GM21723 (cell line): ENCODE measurements around the gene AKT1S1.
"Not testable (repeated sequence)": the region's sequence is repeated elsewhere in the genome, so short reads cannot be mapped to it uniquely, and the experiment has no call there.

ENCODE experiments used
- ATAC-seq: cut with Tn5 transposase; IDR thresholded peaks from one replicate; pipeline ENCODE4 v1.9.1; 2021; ENCODE audit warnings: mild to moderate bottlenecking, moderate library complexity; ENCODE audit not compliant: unreplicated experiment

AKT1S1 gene

DNA sequence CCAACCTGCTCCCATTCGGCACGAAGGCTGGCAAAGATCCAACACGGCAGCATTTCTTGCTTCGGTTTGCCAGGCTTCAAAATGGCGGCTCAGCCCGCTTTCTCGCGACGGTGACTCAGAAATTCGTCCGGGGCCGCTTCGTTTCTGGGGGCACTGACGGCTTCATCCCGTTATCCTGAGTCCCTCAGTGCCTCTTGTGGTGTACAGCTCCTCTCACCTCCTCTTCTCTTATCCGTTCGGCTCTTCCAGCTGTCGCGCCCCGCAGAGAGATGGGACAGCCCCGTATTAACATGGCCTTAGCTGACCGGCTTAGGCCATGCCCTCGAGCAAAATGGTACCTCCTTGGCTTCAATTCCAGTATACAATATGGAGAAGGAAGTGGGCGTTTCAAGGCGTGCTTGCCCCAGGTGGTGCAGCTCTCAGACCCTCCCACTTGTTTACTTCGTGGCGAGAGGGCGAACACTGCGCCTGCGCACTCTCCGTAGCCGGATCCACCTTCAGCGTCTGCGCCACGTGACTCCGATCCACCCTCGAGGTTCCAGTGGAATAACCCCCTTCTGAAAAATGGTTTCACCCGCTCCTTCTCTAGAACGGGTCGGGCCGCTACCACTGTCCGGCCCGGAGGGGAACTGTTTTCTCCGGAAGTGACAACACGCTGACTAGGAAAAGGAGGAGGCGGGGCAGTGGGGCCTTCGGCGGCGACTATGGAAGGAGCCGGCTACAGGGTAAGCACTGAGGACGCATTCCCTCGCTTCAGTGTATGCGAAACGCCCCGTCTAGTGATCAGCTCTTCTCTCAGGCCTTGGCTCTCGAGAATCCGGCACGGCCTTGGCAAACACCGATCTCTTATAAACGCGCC, at the start of gene AKT1S1, which contains the start of gene TBC1D17:
TSS of gene AKT1S1 (minus strand) at position 336 of the 859 bp plus-strand sequence. CDS start 4,060 bp downstream, outside the sequence.
TSS of gene TBC1D17 (plus strand) at position 683 of the 859 bp plus-strand sequence. CDS start at position 705, 22 bp downstream.
- peak; percentile 63 for ATAC-seq

DNA sequence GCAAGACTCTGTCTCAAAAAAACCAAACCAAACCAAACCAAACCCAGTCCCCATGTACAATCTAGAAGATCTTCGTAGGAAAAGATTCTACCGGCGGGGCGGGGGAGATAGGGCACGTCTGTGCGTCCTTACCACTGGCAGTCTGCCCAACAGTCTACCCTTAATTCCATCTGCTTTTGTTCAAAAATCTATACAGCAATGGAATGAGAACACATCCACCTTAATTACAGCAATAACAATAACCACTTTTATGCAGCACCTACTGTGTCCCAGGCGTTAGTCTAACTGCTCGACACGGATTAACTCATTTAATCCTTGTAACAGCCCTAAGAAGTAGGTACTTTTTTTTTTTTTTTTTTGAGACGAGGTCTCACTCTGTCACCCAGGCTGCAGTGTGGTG, 49.4 kb upstream of the AKT1S1 start:
- ATAC-seq, result no peak

DNA sequence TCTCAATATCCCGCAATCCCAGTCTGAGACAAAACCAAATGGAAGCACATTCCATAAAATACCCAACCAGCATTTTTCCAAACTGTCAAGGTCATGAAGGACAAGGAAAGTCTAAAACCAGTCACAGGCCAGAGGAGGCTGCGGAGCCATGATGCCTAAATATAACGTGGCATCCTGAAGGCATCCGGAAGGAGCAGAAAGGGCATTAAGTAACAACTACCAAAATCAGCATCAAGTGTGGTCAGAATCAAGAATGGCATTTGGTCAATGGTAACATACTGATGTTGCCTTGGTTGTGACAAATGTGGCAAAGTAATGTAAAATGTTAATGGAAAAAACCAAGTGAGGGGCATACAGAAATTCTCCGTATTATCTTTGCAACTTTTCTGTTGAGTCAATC, 48.3 kb upstream of the AKT1S1 start:
- no peak for ATAC-seq

DNA sequence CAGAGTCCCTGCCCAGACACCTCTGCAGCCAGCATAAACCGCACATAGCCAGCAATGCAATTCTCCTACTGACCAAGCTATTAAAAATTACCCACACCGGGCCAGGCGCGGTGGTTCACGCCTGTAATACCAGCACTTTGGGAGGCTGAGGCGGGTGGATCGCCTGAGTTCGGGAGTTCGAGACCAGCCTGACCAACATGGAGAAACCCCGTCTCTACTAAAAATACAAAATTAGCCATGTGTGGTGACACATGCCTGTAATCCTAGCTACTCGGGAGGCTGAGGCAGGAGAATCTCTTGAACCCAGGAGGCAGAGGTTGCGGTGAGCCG, 47.7 kb upstream of the AKT1S1 start:
- not testable (repeated sequence) for ATAC-seq

DNA sequence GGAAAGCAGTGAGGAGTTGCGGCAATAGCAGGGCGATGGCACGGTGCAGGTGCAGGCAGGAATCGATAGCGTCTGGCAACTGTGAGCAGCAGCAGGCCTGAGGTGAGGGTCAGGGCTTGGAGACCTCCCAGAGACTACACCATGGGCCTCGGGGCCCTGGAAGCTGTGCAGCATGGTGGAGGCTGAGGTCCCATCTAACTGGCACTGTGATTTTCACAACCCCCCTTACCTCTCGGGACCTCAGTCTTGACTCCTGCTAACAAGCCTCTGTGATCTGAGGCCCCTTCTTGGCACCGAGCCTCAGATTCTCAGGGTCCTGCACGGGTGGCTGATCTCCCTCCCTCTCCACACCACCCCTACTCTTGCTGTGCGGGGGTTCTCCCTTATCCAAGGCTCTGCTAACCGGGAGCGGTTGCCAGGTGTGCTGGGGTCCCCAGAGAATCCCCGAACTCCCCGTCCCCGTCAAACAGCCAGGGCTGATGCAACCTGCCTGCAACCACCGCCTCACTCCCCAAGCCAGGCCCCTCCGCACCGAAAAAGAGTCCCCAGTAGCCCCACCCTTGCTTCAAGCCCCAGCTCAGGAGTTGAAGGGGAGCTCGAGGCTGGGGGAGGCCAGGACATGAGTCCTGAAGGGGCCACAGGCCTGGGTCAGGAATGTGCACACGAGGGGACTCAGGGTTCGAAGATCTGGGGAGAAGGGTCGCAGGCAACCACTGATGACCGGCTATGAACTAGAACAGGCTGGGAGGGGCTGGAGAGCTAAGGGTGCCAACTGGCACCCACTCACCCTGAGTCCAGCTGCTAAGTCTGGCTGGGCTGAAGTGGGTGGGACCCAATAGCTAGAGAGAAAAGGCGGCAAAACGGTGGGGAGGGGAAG, 47.1 kb upstream of the AKT1S1 start:
- ATAC-seq, result no peak

DNA sequence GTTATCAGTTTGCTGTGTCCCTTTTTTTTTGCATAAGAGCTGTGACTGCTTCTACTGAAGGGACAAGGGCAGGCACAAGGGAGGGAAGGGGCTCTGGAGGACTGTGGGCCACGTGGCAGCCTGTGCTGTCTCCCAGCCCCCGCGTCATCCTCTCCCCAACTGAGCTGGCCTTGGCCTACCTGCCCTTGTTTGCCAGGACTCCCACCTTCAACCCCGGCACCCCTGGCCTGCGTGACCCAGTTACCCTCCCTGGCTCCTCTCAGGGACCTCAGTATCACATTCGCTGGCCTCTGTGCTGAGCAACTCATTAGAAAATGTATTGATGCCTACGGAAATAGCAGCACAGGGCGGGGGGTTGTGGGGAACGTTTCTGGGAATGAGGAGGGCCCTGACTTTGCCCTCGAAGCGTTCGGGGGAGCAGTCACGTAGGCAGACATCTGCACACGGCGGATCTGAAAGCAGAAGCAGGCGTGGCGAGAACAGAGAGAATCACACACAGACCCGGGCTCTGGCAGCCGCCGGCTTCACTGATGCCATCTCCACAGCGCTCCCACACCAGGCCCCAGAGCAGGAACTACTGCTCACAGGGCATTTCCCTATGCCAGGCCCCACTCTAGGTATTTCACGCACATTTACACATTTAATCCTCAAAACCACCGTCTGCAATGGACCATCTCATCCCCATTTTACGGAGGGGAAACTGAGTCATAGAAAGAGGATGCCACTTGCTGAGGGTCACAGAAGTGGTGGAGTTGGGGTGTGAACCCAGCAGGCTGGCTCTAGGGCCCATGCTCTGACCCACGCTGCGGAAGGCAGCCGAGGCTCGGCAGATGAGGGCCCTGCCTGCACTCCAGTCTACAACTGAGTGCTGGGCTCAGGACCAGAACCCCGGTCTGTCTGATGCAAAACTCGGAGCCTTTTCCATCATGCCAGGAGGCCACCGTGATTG, 46.2 kb upstream of the AKT1S1 start:
- no peak for ATAC-seq

DNA sequence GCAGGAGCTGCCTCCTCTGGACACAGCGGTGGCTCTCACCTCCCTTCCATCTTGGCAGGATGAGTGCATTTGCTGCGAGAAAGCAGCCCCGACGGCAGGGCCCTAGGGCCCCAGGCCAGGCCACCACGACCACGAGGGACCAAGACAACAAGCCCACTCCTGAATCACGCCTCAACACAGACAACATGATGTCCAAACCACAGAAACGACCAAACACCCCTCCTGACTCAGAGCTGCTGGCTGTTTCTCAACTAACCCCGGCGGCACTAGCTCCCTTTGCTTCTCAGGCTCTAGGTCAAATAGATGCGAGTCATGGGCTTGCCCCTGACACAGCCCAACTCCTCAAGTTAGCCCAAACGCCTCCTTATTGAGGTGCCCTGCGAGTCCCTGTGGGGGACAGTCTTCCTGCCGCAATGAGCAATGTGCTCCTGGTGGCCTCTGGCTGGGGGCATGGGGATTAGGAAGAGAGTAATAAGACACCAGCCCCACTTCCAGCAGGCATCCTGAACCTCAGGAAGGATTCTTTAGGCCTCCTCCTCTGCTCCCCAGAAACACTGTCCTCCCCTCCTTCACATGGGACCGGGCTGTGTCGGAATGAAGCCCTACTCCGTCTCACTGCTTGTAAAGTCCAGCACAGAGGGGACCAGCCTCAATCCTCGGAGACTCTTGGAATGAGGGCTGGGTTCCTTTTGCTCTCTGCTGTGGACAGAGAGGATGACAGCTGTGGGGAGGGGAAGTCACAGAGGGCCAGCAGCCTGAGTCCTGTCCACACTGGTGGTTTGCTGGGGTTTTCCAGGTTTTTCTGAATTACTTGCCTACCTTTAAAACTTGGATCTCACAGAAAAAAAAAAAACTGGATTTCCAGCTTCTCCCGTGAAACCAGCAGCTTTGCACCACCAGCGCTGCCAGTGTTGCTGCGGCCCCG, 45.0 kb upstream of the AKT1S1 start:
- no peak for ATAC-seq

DNA sequence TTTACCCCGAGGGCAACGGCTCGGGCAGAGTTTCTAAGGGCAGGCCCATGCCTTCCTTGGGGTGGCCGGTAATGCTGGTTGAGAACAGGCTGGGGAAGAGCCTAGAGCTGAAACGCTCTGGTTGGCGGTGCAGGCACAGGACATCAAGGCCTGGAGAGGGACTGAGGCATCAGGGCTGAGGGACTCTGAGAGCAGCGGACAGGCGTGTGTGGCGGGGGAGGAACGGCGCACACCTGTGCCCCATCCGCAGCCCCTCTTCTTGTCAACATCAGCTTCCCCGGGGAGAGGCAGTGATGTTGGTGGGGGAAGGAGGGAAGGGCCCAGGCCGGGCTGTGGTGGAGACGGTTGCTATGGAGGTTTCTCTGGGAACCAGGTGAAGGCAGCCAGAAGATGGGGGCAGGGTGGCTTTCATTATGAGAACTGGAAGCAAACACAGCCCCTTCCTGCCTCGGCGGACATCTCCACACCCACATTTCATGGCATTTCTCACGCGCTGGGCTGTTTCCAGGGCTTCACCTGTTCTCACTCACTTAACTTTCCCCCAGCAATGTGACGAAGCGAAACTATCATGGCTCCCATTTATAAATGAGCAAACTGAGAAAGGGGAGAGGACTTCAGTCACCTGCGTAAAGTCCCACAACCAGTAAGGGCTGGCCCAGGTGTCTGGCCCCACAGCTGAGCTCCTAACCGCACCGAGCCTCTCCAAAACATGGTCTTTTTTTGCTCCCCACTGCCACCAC, 43.6 kb upstream of the AKT1S1 start:
- no peak for ATAC-seq

DNA sequence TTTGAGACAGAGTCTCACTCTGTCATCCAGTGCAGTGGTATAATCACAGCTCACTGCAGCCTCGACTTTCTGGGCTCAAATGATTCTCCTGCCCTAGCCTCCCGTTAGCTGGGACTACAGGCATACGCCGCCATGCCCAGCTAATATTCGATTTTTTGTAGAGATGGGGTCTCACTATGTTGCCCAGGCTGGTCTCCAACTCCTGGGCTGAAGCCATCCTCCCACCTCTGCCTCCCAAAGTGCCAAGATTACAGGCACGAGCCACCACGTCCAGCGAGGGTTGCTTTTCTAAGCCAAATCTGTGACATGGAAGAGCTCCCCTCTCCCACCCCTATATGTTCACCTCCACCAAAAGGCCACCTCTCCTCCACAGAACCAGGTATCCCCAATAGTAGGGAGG, 40.9 kb upstream of the AKT1S1 start:
- no peak for ATAC-seq

DNA sequence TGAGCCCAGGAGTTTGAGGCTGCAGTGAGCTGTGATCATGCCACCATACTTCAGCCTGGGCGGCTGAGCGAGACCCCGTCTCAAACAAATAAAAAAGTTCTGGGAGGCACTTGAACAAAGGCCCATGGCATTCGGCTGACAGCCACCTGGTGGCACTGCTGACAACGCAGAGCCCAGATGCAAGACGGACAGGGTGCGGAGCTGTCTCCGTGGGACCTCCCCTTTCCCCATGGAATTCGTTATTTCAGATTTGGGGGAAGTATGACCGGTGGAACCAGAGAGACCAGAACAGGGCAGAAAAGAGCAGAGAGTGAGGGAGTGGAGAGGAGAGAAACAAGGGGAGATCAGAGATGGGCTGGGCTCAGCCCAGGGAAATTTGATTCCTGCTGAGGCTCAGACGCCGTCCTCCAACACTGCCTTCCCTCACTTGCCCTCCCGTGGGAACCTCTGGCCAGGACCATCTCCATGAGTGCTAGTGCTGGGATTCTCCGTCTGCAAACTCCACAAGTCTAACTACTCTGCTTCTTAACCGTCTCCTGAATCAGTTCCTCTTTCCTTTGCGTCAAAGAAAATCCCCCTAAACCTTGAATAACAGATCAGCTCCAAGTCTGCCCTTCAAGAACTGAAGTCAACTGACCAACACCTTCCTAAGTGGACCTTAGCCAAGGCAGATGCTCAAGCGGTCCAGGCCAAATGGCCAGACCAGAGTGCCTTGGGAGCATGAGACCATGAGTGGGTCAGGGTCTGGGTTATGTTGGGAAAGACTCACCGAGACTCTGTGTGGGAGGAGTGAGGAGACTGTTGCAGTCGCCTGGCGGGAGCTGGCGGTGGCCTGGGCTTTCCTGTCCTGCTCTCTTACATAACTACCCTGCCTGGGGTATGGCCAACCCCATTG, 39.9 kb upstream of the AKT1S1 start:
- no peak for ATAC-seq

DNA sequence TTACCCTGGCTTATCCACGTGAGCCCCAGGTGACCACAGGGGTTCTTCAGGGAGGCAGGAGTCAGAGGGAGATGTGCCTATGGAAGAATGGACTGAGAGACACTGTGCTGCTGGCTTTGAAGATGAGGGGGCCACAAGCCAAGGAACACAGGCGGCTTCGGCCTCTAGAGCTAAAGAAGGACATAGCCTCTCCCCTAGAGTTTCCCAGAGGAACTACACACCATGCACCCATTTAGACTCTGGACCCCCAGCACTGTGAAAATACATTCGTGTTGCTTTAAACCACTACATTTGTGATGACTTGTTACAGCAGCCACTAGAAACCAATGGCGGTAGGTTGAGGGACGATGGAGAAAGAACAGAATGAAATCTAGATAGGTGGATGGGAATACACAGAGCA, 38.1 kb upstream of the AKT1S1 start:
- no peak for ATAC-seq

DNA sequence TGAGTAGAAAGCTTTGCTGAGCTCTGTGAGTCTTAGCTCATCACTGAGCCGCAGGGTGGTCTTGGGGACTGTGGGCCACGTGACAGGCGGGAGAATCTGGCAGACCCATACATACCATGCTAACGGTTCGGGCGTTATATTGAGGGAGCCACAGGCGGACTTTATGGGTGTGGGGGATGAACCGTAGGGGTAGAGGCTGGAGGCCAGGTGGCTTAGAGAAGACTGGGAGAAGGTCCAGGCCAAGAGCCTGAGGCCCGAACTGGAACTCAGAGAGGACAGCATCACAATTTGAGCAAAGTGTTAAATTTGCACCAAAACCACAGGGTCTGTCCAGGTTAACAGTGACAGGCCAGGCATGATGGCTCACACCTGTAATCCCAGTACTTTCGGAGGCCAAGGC, 36.6 kb upstream of the AKT1S1 start:
- no peak for ATAC-seq

DNA sequence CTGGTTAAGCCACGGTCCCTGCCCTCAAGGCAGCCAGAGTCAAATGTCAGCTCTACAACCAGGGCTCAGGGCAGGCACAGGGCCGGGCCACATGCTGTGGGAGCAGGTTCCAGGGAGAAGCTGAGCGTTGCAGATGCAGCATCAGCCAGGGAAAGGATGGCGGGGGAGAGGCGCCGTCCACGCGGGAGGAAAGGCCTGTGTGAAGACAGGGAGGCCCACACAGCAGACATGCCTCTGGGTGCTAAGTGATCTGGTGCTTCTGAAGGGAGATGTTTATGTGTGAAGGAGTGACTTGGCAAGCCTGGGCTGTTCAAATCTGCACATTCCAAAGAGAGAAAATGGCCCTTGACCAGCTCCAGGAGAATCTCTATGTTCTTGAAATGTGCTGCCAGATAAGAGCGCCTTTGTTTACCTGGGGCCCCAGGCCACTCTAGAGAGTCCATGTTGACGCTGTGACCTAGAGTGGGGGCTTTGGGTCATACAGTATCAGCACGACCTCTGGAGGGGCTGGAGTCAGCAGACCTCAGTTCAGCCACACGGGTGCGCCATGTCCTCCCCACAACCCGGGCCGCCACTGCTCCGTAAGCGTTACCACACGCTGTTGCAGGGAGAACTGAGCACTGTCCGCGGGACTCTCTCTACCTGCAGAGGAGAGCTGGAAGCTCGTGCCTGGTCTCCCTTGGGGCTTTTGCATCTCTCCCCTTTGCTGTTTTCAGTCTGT, 36.0 kb upstream of the AKT1S1 start:
- ATAC-seq, result no peak

DNA sequence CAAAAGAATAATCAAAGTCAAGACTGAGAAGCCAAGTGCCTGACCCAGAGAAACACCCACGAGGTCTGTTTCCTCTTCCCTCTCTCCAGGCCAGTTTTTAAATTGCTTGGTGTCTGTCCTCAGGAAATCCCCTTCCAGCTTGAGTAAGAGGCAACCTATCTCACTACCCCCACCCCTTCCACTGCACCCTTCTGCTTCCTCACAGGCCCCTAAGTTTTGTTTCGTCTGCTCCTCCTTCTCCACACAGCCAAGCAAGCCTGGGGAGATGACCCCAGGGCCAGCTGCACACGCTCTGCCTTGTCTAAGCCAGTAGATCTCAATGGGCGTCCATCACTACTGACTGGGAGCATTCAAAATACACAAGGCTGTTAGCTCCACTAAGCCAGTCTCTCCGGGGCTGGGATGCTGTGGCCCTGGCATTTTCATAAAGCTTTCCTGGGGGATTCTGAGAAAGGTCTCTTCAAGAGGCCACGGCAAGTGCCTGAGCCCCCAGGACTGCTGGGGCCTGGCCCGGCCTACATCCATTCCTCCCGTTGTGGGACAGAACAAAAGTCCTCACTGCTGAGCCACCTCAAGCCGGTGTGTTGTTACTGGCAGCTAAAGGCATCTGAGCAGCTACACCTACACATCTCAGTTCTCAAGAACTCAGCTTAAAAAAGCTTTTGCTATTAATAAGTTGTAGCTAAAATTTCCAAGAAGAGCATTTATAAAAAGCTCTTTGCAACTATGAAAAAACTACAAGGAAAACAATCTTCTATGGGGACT, 34.4 kb upstream of the AKT1S1 start:
- peak; percentile 30 for ATAC-seq

DNA sequence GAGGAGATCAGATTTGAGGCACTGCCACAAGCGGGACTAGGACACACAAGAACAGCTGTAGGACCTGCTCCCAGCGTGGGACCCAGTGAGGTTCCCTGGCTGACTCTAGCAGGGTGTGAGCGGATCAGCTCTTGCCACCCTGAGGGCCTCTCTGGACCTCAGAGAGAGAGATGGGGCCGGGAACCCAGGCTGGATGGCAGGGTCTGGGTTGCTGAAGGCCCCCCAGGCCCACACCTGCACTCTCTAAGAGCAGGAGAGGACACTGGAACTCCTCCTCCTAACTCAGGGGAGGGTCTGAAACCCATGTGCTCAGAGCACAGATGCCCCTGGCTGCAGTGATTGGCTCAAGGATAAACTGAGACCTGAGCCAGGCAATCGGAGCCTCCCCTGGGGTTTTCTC, 33.0 kb upstream of the AKT1S1 start:
- ATAC-seq, result no peak
